Right atrium auricular region (tissue), 2 donors: ENCODE measurements around the gene FBXL3. TPM values are rescaled to one million over a fixed set of nuclear protein-coding genes. Genes with fewer than 3 reads are reported as not detected.
A peak's percentile ranks its signal among the peaks of the same experiment; 100 is the strongest.

Source experiments
- DNase-seq: peaks from one replicate; pipeline ENCODE4 v3.0.0-alpha.2; 2019; ENCODE audit warnings: low spot score
- H3K27ac ChIP-seq, 2 donors: fragments of 200-600 bp; sonication (generic); 1 replicate in 1 of 2; 2 replicates in 1 of 2; pipeline ENCODE4 v1.5.1; 2016 to 2019
- H3K27me3 ChIP-seq, 2 donors: fragments of 200-600 bp; sonication (generic); one replicate each; pipeline versions ENCODE4 v1.5.1 to v1.6.0; 2017 to 2019
- H3K36me3 ChIP-seq: fragments of 200-600 bp; sonication (generic); one replicate; pipeline ENCODE4 v1.5.1; 2016
- H3K4me1 ChIP-seq, 2 donors: fragments of 200-600 bp; sonication (generic); one replicate each; pipeline versions ENCODE4 v1.5.1 to v1.6.0; 2017 to 2019
- H3K4me3 ChIP-seq, 2 donors: fragments of 200-600 bp; sonication (generic); 1 replicate in 1 of 2; 2 replicates in 1 of 2; pipeline ENCODE4 v1.5.1; 2017 to 2019; ENCODE audit warnings: mild to moderate bottlenecking in 1 of 2, moderate library complexity in 1 of 2
- H3K9me3 ChIP-seq, 2 donors: fragments of 200-600 bp; sonication (generic); one replicate each; pipeline ENCODE4 v1.5.1; 2019
- total RNA-seq, 2 donors: library from RNA; depleted of rRNA; stranded (reverse); fragments of >200 nt; gene quantifications; one replicate each; pipeline ENCODE4 v1.1.0, GENCODE V29; 2016
- TF ChIP-seq, protein P1 (sequence below), 2 donors: fragments of 200-600 bp; sonication (generic); IDR thresholded peaks; one replicate each; pipeline ENCODE4 v1.5.1; 2019; ENCODE audit warnings: antibody characterized with exemption in 2 of 2

The FBXL3 gene, protein sequence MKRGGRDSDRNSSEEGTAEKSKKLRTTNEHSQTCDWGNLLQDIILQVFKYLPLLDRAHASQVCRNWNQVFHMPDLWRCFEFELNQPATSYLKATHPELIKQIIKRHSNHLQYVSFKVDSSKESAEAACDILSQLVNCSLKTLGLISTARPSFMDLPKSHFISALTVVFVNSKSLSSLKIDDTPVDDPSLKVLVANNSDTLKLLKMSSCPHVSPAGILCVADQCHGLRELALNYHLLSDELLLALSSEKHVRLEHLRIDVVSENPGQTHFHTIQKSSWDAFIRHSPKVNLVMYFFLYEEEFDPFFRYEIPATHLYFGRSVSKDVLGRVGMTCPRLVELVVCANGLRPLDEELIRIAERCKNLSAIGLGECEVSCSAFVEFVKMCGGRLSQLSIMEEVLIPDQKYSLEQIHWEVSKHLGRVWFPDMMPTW
- total RNA-seq: 10 to 100 TPM; 47.2 to 48.1 TPM

GRCh38 chr13:77026861-77027621 is at the start of gene FBXL3:
TSS of gene FBXL3 (minus strand) at chr13:77027159. CDS start at chr13:77021860, 5,299 bp downstream.
- Histone ChIP-seq H3K27me3 (no peaks in the 10 kb centered on the region), H3K36me3 (no peaks in the 10 kb centered on the region), H3K4me3 (peak within 1 kb of the TSS; percentile 95 to 98), H3K9me3 (no peaks in the 10 kb centered on the region), H3K4me1 (peaks cover 0 to 46% of the 10 kb centered on the region in 2 donors), H3K27ac (peak within 1 kb of the TSS; percentile 100)
- peak; percentile 84 for DNase-seq
- TF ChIP-seq, protein P1, sequence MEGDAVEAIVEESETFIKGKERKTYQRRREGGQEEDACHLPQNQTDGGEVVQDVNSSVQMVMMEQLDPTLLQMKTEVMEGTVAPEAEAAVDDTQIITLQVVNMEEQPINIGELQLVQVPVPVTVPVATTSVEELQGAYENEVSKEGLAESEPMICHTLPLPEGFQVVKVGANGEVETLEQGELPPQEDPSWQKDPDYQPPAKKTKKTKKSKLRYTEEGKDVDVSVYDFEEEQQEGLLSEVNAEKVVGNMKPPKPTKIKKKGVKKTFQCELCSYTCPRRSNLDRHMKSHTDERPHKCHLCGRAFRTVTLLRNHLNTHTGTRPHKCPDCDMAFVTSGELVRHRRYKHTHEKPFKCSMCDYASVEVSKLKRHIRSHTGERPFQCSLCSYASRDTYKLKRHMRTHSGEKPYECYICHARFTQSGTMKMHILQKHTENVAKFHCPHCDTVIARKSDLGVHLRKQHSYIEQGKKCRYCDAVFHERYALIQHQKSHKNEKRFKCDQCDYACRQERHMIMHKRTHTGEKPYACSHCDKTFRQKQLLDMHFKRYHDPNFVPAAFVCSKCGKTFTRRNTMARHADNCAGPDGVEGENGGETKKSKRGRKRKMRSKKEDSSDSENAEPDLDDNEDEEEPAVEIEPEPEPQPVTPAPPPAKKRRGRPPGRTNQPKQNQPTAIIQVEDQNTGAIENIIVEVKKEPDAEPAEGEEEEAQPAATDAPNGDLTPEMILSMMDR (IDR thresholded peaks at IDR 0.05): no peak

- Histone ChIP-seq H3K4me1 (no peaks in the 10 kb centered on the region), H3K27ac (no peak overlapping the region), H3K9me3 (no peaks in the 10 kb centered on the region), H3K4me3 (no peak overlapping the region), H3K27me3 (no peaks in the 10 kb centered on the region), H3K36me3 (peaks cover 23% of the 10 kb centered on the region)
- TF ChIP-seq, protein P1 (IDR thresholded peaks at IDR 0.05): no peak
- DNase-seq: no peak
Observed at GRCh38 chr13:77067519-77067918, 40.6 kb upstream of the FBXL3 start.

- Histone ChIP-seq H3K9me3 (no peaks in the 10 kb centered on the region), H3K4me1 (no peaks in the 10 kb centered on the region), H3K27me3 (no peaks in the 10 kb centered on the region), H3K27ac (no peak overlapping the region), H3K4me3 (no peak overlapping the region), H3K36me3 (peaks cover 36% of the 10 kb centered on the region)
- TF ChIP-seq, protein P1 (IDR thresholded peaks at IDR 0.05): no peak
- DNase-seq: no peak
Observed at GRCh38 chr13:77065461-77066147, 38.6 kb upstream of the FBXL3 start.

DNA sequence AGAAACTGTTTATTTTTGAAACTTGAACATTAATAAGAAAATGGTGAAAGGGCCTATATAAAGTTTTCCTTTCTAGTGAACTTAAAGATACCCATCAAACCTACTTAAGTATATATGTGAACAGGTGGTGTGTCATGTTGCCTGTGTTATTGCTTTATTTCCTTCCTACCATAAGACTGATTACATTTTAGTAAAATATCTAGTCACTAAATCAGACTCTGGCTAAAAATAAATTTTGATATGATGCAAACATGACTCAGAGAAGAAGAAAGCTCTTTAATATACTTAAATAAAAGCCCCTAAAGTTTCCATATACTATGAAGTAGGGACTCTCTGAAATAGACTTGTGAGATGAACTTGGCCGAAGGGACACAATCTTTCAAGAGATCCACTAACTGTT is 35.1 kb upstream of the FBXL3 start:
- H3K9me3 ChIP-seq: no peaks in the 10 kb centered on the region
- no peak overlapping the region for H3K4me3 ChIP-seq
- no peak for DNase-seq
- H3K27me3 ChIP-seq: no peaks in the 10 kb centered on the region
- H3K4me1 ChIP-seq: no peaks in the 10 kb centered on the region
- TF ChIP-seq, protein P1 (IDR thresholded peaks at IDR 0.05): no peak
- peaks cover 28% of the 10 kb centered on the region for H3K36me3 ChIP-seq
- no peak overlapping the region for H3K27ac ChIP-seq

DNA sequence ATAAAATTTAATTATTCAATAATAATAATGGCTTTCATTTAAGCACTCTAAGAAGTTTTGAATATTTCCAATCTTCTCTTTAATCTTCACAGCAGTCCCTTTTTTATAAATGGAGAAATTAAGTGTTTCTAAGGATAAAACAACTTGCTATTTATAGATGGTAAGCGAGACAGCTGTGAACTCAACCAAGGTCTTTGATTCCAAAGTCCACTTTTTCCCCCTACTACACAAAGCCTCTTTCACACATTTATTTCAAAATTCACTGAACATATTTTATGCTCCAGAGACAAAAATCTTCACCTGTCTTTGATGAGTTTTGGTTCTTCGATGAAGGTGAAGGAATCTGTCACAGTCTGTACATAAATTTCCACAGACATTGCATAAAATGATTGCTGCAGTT is 34.4 kb upstream of the FBXL3 start:
- Histone ChIP-seq H3K27me3 (no peaks in the 10 kb centered on the region), H3K4me3 (no peak overlapping the region), H3K36me3 (peaks cover 35% of the 10 kb centered on the region), H3K4me1 (no peaks in the 10 kb centered on the region), H3K27ac (no peak overlapping the region), H3K9me3 (no peaks in the 10 kb centered on the region)
- no peak for DNase-seq
- TF ChIP-seq, protein P1 (IDR thresholded peaks at IDR 0.05): no peak
